ENCODE measurements around the gene NECTIN1.
A peak's percentile ranks its signal among the peaks of the same experiment; 100 is the strongest.

Gene NECTIN1

DNA sequence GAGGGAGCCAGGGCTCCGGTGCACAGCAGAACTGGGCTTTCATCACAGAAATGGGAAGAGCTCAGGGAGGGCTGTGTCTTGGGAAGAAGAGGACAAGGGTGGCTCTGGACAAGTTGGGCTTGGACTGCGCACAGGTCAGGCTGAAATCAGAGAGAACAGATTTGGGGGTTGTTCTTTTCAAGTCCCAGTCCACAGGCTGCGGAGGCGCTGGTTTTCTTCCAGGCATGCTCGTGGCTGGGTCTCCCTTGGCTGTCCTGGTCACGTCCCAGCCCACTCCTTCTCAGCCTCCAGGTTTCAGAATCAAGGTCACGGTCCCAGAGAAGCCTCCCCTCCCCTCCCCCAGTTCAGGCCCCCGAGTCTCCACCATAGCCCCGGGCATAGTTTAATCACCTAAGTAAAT is 17.0 kb downstream of the NECTIN1 start:
- DNase-seq, result no peak

- no peak for DNase-seq
These were observed 17.5 kb downstream of the NECTIN1 start for GRCh38 chr11:119711476-119711875.

GRCh38 chr11:119710417-119710816 is 18.6 kb downstream of the NECTIN1 start:
- no peak for DNase-seq

GRCh38 chr11:119709638-119710346 is 19.2 kb downstream of the NECTIN1 start:
- peak; percentile 74 to 94 for DNase-seq

GRCh38 chr11:119709171-119709570 is 19.8 kb downstream of the NECTIN1 start:
- no peak for DNase-seq

DNA sequence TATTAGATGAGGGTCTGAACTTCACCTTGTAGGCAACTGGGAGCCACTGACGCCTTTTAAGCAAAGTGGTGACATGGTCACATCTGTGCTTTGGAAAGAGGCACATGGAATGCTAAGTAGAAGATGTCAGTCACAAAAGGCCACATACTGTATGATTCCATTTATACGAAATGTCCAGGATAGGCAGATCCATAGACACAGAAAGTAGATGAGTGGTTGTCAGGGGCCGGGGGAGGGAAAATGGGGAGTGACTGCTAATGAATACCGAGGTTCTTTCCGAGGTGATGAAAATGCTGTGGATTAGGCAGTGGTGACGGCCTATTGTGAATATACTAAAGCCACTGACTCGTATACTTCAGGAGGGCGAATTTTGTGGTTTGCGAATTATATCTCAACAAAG is 20.6 kb downstream of the NECTIN1 start:
- no peak for DNase-seq

DNA sequence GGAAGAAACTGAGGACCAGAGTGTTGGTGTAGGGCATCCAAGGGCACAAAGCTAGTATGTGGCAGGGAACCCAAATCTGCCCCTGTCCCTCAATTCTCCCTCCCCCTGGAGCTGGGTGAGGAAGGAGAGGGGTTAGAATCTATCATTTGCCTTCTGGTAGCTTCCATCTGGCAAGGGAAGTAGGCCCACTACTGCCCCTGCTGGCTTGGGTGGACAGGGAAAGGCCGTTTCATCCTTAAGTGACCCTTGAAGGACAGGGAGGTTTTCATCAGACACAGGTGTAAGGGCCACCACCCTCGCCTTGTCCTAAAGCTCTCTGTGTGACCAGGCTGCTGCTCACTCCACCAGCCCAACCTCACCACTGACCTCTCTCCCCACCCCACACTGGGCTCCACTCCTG is 22.1 kb downstream of the NECTIN1 start:
- DNase-seq, result no peak

DNA sequence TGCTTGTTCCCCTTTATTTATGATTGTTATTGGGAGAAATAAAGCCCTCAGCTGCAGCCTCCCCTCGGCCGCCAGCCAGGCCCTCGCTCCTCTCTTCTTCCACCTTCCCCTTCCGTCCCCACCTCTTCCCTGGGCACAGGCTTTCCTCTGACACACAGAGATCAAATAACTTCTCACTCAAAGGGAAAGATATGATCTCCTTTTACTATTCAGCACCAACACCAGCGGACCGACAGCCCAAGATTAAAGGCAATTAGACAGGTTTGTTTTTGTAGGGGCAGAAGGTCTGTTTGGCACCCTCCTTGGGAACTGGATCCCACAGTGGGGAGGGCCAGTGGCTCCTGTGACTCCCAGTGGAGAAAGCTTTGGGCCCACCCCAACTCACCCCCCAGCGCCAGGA is 23.0 kb downstream of the NECTIN1 start:
- no peak for DNase-seq

DNA sequence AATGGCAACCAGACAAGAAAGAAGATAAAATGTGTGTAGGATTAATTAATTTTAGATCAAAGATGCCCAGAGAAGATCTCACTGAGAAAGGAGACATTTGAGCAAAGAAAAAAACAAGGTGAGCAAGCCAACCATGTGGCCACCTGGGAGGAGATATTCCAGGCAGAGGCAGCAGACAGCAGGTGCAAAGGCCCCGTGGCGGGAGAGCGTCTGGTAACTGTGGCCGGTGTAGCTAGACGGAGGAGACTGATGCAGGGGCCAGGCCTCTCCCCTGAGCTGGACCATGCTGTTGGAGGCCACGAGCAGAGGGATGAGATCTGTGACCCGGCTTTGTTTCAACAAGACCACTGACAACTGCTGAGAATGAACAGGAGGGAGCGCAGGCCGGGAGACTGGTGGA is 23.6 kb downstream of the NECTIN1 start:
- DNase-seq, result no peak

DNA sequence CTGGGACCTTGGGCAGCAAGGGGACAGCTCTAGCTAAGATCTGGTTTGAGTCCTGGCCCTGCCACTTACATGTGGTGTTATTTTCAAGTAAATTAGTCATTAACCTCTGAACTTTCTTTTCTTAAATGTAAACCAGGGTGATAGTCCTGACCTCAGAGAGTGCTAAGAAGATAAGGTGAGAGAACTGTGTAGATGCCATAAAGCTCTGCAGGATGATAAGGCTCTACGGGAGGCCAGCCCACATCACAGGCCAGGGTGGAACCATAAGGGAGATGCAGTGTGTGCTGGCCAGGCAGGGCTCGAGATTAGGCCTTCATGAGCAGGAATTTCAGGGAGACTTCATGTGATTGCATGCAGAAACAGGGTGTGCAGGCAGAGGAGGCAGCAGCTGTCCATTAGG is 24.2 kb downstream of the NECTIN1 start:
- no peak for DNase-seq

DNA sequence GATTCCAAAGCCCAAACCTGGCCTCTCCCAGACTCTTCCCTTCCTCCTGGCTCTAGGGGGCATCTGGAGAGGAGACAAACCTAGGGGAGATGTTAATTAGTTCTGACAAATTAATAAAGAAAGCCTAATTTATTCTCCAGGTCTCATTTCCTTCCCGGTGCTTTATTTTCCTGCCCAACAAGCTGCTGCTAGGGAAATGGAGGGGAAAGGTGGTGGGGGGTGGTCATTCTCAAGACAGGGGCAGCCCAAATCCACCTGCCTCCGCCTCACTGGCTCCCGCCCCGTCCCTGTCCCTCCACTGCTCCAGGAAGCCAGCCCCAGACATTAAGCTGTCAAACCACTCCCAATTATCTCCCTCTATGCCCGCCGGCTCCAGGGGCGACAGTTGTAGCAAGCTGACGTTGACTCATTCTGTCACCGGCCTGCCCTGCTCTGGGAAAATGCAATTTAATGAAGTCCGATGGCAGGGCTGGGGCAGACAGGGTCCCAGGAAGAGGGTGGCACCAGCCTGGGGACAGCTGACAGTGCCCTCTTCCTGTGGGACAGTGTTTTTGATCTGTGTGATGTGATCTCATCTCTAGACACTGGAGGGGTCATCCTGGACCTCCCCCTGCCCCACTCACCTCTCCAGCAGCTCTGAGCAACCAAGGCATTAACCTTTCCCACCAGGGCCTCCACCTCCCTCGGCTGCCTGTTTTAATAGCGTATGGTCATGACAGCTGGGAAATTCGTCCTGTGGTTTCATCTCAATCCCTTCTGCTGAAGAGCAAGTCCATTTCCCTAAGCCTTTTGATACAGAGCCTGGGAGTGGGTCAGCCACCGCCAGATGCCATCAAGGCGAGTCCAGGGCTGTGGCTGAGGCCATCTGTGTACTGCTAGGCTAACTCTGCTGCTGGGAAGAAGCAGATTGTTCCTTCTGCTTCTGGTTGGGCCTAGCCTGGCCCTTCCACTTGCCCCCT is 27.1 kb downstream of the NECTIN1 start:
- peak in 1 of 2 experiments; percentile 44 for DNase-seq

- no peak for DNase-seq
These were observed 28.3 kb downstream of the NECTIN1 start for GRCh38 chr11:119700536-119701346.

- DNase-seq, result no peak
These were observed 29.0 kb downstream of the NECTIN1 start for GRCh38 chr11:119700030-119700429.

DNA sequence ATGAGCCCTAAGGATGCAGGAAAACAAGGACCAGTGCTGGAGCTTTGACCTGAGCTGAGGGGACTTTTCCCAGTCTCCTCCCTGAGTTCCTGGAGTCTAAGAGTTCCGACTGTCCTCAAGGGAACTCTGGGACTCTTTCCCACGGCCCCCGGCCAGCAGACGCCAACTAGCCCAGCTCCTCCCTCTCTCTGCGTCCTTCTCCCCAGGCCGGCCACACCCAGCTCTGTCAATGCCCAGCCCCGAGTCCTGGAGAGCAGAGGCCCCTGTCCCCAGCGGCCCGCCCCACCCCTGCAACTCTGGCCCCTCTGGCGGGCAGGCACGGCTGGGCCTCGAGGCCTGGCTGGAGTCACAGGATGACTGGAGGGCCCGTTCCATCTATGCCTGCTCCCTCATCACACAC is 29.8 kb downstream of the NECTIN1 start:
- no peak for DNase-seq

GRCh38 chr11:119697882-119698281 is 31.1 kb downstream of the NECTIN1 start:
- DNase-seq, result no peak

DNA sequence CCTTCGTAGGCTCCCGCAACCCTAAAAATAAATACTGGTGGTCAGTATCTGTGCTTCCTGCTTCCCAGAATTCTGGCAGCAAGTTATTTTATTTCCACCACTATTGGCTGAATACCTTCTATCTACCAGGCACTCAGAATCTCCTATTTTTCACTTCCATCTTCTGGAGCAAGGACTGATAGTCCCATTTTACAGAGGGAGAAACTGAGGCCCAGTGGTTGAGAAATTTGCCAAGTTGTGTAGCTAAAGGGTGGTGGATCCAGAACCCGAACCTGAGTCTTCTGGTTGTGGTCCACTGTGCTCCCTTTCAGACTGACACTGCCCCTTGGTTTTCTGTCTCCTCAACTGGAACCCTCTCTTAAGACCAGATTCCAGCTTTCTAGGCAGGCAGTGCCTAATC is 31.6 kb downstream of the NECTIN1 start:
- DNase-seq, result no peak

GRCh38 chr11:119696378-119697222 is 32.4 kb downstream of the NECTIN1 start:
- no peak for DNase-seq

DNA sequence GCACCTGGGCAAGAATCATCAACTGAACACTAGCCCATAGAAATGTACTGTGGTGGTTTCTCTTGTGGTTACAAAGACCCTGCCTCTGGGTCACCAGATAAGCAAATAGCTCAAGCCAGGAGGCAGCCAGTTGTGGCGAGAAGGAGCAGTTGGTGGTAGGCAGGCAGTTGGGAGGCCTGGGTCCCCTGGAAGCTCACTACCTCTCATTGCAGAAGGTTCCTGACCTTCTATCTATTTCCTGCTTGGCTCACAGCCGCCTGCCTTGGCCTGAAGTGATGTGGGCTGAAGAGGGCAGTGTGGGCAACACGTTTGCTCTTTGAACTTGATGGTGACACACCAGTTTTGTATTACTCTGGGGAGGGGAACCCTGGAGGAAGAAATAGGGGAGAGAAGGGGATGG is 34.7 kb downstream of the NECTIN1 start:
- DNase-seq, result no peak

- no peak for DNase-seq
These were observed 35.7 kb downstream of the NECTIN1 start for GRCh38 chr11:119693253-119693815.

GRCh38 chr11:119692540-119692820 is 36.5 kb downstream of the NECTIN1 start:
- DNase-seq, result no peak

- DNase-seq, result no peak
These were observed 37.1 kb downstream of the NECTIN1 start for GRCh38 chr11:119691701-119692539.

Measured in cerebellar nuclear complex (tissue), 1 donor.